ENCODE data around the gene LAMA1. TPM values are rescaled to one million over a fixed set of nuclear protein-coding genes. Genes with fewer than 3 reads are reported as not detected.

The LAMA1 gene
- total and polyA plus RNA-seq, 2 of the 8 experiments (the other 6 are each of a cell fraction or from before 2014, with no cell fraction given), result 30.4 to 48.7 TPM

GRCh38 chr18:6956999-6957398, 160.6 kb downstream of the LAMA1 start (continued):
- TF ChIP-seq ATF2 (IDR thresholded peaks at IDR 0.05; ENCODE audit: low read length) (no peak), SP2 (IDR thresholded peaks at IDR 0.05; ENCODE audit: low read length) (no peak), HDAC6 (IDR thresholded peaks at IDR 0.05; ENCODE audit: low read depth, low read length) (no peak), POU5F1 (IDR thresholded peaks at IDR 0.05; ENCODE audit: low read depth, low read length) (no peak), EGR1 (IDR thresholded peaks at IDR 0.05; ENCODE audit: borderline replicate concordance, low read depth, low read length) (no peak)
- TF ChIP-seq, protein P1, sequence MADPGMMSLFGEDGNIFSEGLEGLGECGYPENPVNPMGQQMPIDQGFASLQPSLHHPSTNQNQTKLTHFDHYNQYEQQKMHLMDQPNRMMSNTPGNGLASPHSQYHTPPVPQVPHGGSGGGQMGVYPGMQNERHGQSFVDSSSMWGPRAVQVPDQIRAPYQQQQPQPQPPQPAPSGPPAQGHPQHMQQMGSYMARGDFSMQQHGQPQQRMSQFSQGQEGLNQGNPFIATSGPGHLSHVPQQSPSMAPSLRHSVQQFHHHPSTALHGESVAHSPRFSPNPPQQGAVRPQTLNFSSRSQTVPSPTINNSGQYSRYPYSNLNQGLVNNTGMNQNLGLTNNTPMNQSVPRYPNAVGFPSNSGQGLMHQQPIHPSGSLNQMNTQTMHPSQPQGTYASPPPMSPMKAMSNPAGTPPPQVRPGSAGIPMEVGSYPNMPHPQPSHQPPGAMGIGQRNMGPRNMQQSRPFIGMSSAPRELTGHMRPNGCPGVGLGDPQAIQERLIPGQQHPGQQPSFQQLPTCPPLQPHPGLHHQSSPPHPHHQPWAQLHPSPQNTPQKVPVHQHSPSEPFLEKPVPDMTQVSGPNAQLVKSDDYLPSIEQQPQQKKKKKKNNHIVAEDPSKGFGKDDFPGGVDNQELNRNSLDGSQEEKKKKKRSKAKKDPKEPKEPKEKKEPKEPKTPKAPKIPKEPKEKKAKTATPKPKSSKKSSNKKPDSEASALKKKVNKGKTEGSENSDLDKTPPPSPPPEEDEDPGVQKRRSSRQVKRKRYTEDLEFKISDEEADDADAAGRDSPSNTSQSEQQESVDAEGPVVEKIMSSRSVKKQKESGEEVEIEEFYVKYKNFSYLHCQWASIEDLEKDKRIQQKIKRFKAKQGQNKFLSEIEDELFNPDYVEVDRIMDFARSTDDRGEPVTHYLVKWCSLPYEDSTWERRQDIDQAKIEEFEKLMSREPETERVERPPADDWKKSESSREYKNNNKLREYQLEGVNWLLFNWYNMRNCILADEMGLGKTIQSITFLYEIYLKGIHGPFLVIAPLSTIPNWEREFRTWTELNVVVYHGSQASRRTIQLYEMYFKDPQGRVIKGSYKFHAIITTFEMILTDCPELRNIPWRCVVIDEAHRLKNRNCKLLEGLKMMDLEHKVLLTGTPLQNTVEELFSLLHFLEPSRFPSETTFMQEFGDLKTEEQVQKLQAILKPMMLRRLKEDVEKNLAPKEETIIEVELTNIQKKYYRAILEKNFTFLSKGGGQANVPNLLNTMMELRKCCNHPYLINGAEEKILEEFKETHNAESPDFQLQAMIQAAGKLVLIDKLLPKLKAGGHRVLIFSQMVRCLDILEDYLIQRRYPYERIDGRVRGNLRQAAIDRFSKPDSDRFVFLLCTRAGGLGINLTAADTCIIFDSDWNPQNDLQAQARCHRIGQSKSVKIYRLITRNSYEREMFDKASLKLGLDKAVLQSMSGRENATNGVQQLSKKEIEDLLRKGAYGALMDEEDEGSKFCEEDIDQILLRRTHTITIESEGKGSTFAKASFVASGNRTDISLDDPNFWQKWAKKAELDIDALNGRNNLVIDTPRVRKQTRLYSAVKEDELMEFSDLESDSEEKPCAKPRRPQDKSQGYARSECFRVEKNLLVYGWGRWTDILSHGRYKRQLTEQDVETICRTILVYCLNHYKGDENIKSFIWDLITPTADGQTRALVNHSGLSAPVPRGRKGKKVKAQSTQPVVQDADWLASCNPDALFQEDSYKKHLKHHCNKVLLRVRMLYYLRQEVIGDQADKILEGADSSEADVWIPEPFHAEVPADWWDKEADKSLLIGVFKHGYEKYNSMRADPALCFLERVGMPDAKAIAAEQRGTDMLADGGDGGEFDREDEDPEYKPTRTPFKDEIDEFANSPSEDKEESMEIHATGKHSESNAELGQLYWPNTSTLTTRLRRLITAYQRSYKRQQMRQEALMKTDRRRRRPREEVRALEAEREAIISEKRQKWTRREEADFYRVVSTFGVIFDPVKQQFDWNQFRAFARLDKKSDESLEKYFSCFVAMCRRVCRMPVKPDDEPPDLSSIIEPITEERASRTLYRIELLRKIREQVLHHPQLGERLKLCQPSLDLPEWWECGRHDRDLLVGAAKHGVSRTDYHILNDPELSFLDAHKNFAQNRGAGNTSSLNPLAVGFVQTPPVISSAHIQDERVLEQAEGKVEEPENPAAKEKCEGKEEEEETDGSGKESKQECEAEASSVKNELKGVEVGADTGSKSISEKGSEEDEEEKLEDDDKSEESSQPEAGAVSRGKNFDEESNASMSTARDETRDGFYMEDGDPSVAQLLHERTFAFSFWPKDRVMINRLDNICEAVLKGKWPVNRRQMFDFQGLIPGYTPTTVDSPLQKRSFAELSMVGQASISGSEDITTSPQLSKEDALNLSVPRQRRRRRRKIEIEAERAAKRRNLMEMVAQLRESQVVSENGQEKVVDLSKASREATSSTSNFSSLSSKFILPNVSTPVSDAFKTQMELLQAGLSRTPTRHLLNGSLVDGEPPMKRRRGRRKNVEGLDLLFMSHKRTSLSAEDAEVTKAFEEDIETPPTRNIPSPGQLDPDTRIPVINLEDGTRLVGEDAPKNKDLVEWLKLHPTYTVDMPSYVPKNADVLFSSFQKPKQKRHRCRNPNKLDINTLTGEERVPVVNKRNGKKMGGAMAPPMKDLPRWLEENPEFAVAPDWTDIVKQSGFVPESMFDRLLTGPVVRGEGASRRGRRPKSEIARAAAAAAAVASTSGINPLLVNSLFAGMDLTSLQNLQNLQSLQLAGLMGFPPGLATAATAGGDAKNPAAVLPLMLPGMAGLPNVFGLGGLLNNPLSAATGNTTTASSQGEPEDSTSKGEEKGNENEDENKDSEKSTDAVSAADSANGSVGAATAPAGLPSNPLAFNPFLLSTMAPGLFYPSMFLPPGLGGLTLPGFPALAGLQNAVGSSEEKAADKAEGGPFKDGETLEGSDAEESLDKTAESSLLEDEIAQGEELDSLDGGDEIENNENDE (IDR thresholded peaks at IDR 0.05; ENCODE audit: insufficient replicate concordance, low read length), result no peak

Measured in H1 (cell line).